Measurements from ENCODE around the gene MCOLN2.

Gene MCOLN2

GRCh38 chr1:84985365-84985764 is 11.5 kb downstream of the MCOLN2 start:
- no peak for DNase-seq (ENCODE audit: low read depth in 2 of 2)

- DNase-seq (ENCODE audit: low read depth in 2 of 2): no peak
These were observed 14.5 kb downstream of the MCOLN2 start for GRCh38 chr1:84982395-84982794.

- DNase-seq (ENCODE audit: low read depth in 2 of 2): no peak
These were observed 21.9 kb downstream of the MCOLN2 start for GRCh38 chr1:84975035-84975434.

GRCh38 chr1:84973498-84974334 is 23.2 kb downstream of the MCOLN2 start:
- peak in 1 of 2 experiments; percentile 7 for DNase-seq (ENCODE audit: low read depth in 2 of 2)

- no peak for DNase-seq (ENCODE audit: low read depth in 2 of 2)
These were observed 24.4 kb downstream of the MCOLN2 start for GRCh38 chr1:84972377-84972987.

- no peak for DNase-seq (ENCODE audit: low read depth in 2 of 2)
These were observed 25.0 kb downstream of the MCOLN2 start for GRCh38 chr1:84971957-84972356.

GRCh38 chr1:84969489-84970250 is 27.2 kb downstream of the MCOLN2 start:
- no peak for DNase-seq (ENCODE audit: low read depth in 2 of 2)

- no peak for DNase-seq (ENCODE audit: low read depth in 2 of 2)
These were observed 28.0 kb downstream of the MCOLN2 start for GRCh38 chr1:84968865-84969264.

GRCh38 chr1:84968101-84968500 is 28.8 kb downstream of the MCOLN2 start:
- DNase-seq (ENCODE audit: low read depth in 2 of 2): no peak

GRCh38 chr1:84967666-84968065 is 29.2 kb downstream of the MCOLN2 start:
- DNase-seq (ENCODE audit: low read depth in 2 of 2): no peak

- no peak for DNase-seq (ENCODE audit: low read depth in 2 of 2)
These were observed 33.9 kb downstream of the MCOLN2 start for GRCh38 chr1:84963021-84963420.

- no peak for DNase-seq (ENCODE audit: low read depth in 2 of 2)
These were observed 35.6 kb downstream of the MCOLN2 start for GRCh38 chr1:84961316-84961715.

GRCh38 chr1:84960371-84960770 is 36.5 kb downstream of the MCOLN2 start:
- no peak for DNase-seq (ENCODE audit: low read depth in 2 of 2)

GRCh38 chr1:84959294-84959693 is 37.6 kb downstream of the MCOLN2 start:
- no peak for DNase-seq (ENCODE audit: low read depth in 2 of 2)

- DNase-seq (ENCODE audit: low read depth in 2 of 2): no peak
These were observed 38.9 kb downstream of the MCOLN2 start for GRCh38 chr1:84957966-84958365.

GRCh38 chr1:84956655-84957054 is 40.3 kb downstream of the MCOLN2 start:
- DNase-seq (ENCODE audit: low read depth in 2 of 2): no peak

GRCh38 chr1:84956097-84956496 is 40.8 kb downstream of the MCOLN2 start:
- no peak for DNase-seq (ENCODE audit: low read depth in 2 of 2)

GRCh38 chr1:84949664-84950063 is 47.2 kb downstream of the MCOLN2 start:
- DNase-seq (ENCODE audit: low read depth in 2 of 2): no peak

- DNase-seq (ENCODE audit: low read depth in 2 of 2): no peak
These were observed 49.1 kb downstream of the MCOLN2 start for GRCh38 chr1:84947536-84948410.

GRCh38 chr1:84946631-84947030 is 50.3 kb downstream of the MCOLN2 start:
- no peak for DNase-seq (ENCODE audit: low read depth in 2 of 2)

- DNase-seq (ENCODE audit: low read depth in 2 of 2): peak; percentile 59 to 67
These were observed 52.0 kb downstream of the MCOLN2 start for GRCh38 chr1:84944767-84945486.

Measured in fibroblast of skin of left biceps (primary cell).